Neural progenitor cell (in vitro differentiated cells): Measurements from ENCODE around the gene DOCK9. TPM values are rescaled to one million over a fixed set of nuclear protein-coding genes. Genes with fewer than 3 reads are reported as not detected.

Experiments used
- DNase-seq: peaks from one replicate; pipeline ENCODE4 v3.0.0-alpha.2; 2016; ENCODE audit warnings: low spot score
- H2AFZ ChIP-seq: fragments of 200-600 bp; sonication (generic); replicated peaks from 2 replicates; pipeline ENCODE4 v1.6.1; 2016; ENCODE audit warnings: antibody characterized with exemption
- H3F3A ChIP-seq: fragments of 200-600 bp; sonication (generic); 2 replicates; pipeline ENCODE4 v1.6.1; 2016; ENCODE audit warnings: antibody characterized with exemption, low read depth
- H3K27ac ChIP-seq: fragments of 200-600 bp; sonication (generic); 2 replicates; pipeline ENCODE4 v1.5.1; 2016; ENCODE audit warnings: mild to moderate bottlenecking
- H3K27me3 ChIP-seq: fragments of 200-600 bp; sonication (generic); 2 replicates; pipeline ENCODE4 v1.6.1; 2016; ENCODE audit warnings: mild to moderate bottlenecking, moderate library complexity
- H3K36me3 ChIP-seq: fragments of 200-600 bp; sonication (generic); 2 replicates; pipeline ENCODE4 v1.5.1; 2016
- H3K4me1 ChIP-seq: fragments of 200-600 bp; sonication (generic); 2 replicates; pipeline ENCODE4 v1.6.1; 2016; ENCODE audit warnings: mixed run types
- H3K4me2 ChIP-seq: fragments of 200-600 bp; sonication (generic); 2 replicates; pipeline ENCODE4 v1.6.1; 2016
- H3K4me3 ChIP-seq: fragments of 200-600 bp; sonication (generic); 2 replicates; pipeline ENCODE4 v1.5.1; 2016
- H3K79me2 ChIP-seq: fragments of 200-600 bp; sonication (generic); 2 replicates; pipeline ENCODE4 v1.6.1; 2016; ENCODE audit warnings: low read depth
- H3K9ac ChIP-seq: fragments of 200-600 bp; sonication (generic); 2 replicates; pipeline ENCODE4 v1.6.1; 2016
- H3K9me3 ChIP-seq: fragments of 200-600 bp; sonication (generic); 2 replicates; pipeline ENCODE4 v1.5.1; 2016; ENCODE audit warnings: low read depth
- H4K20me1 ChIP-seq: fragments of 200-600 bp; sonication (generic); 2 replicates; pipeline ENCODE4 v1.6.1; 2016; ENCODE audit warnings: low read depth
- H3K27ac Mint-ChIP-seq: 3 replicates; pipeline ENCODE4 v1.8.0; 2021; ENCODE audit warnings: mixed read lengths
- H3K27me3 Mint-ChIP-seq: 2 replicates; pipeline ENCODE4 v1.8.0; 2022; ENCODE audit warnings: low read depth, mild to moderate bottlenecking, inconsistent platforms, moderate library complexity, mixed read lengths; ENCODE audit not compliant: insufficient read depth
- H3K36me3 Mint-ChIP-seq: 3 replicates; pipeline ENCODE4 v1.8.0; 2021; ENCODE audit warnings: mixed read lengths
- H3K4me1 Mint-ChIP-seq: 3 replicates; pipeline ENCODE4 v1.8.0; 2021; ENCODE audit warnings: mixed read lengths
- H3K4me3 Mint-ChIP-seq: 3 replicates; pipeline ENCODE4 v1.8.0; 2021; ENCODE audit warnings: mild to moderate bottlenecking, moderate library complexity, mixed read lengths
- H3K9me3 Mint-ChIP-seq: 3 replicates; pipeline ENCODE4 v1.8.0; 2020; ENCODE audit warnings: mixed read lengths
- EZH2 ChIP-seq: fragments of 200-600 bp; sonication (generic); IDR thresholded peaks from 2 replicates; pipeline ENCODE4 v1.6.1; 2017; ENCODE audit warnings: antibody characterized with exemption, mild to moderate bottlenecking, moderate library complexity
- EZH2phosphoT487 ChIP-seq: fragments of 200-600 bp; sonication (generic); IDR thresholded peaks from 2 replicates; pipeline ENCODE4 v1.6.1; 2017; ENCODE audit warnings: antibody characterized with exemption
- total RNA-seq: library from RNA; depleted of rRNA; stranded (reverse); fragments of >200 nt; gene quantifications from 2 replicates; pipeline ENCODE4 v1.2.3, GENCODE V29; 2015; ENCODE audit warnings: low replicate concordance
- TF ChIP-seq, protein P1 (sequence below): fragments of 200-600 bp; sonication (generic); IDR thresholded peaks from 2 replicates; pipeline ENCODE4 v1.5.1; 2017; ENCODE audit warnings: antibody characterized with exemption, mild to moderate bottlenecking

DOCK9 gene
- total RNA-seq, 1 donor from 2014 or later = 16.6 TPM

DNA sequence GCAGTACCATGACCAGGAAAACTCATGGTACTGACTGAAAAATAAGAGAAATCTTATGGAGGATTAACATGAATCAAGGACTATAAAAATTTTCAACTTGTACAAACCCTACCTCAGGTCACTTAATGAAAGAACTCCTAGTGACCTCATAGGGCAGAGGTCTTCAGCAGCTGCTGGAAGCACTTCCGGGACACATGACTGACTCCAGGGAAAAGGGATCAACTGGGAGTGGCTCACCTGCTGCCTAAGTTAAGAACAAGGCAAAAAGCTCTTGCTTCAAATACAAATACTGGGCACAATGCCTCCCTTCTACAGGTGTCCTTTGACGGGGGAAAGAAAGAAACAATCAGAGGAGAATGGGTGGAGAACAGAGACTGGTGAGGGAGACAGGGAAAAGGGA lies 18.6 kb downstream of the DOCK9 start:
- Histone ChIP-seq H3K36me3 (no peaks in the 10 kb centered on the region), H3F3A (peaks cover 11% of the 10 kb centered on the region), H4K20me1 (no peaks in the 10 kb centered on the region), H3K4me1 (peaks cover 13% of the 10 kb centered on the region), H3K4me2 (peak overlapping the region; percentile 25), H3K27me3 (no peaks in the 10 kb centered on the region), H3K27ac (peak overlapping the region; percentile 8), H2AFZ (no peak overlapping the region), H3K9ac (no peak overlapping the region), H3K9me3 (no peaks in the 10 kb centered on the region), H3K4me3 (no peak overlapping the region), H3K79me2 (no peaks in the 10 kb centered on the region)
- Mint-ChIP-seq H3K9me3 (no peaks in the 10 kb centered on the region), H3K27ac (no peak overlapping the region), H3K36me3 (no peaks in the 10 kb centered on the region), H3K4me3 (no peak overlapping the region), H3K27me3 (no peaks in the 10 kb centered on the region), H3K4me1 (peaks cover 7% of the 10 kb centered on the region)
- no peak for DNase-seq
- TF ChIP-seq EZH2 (no peak), EZH2phosphoT487 (no peak)
- TF ChIP-seq, protein P1, sequence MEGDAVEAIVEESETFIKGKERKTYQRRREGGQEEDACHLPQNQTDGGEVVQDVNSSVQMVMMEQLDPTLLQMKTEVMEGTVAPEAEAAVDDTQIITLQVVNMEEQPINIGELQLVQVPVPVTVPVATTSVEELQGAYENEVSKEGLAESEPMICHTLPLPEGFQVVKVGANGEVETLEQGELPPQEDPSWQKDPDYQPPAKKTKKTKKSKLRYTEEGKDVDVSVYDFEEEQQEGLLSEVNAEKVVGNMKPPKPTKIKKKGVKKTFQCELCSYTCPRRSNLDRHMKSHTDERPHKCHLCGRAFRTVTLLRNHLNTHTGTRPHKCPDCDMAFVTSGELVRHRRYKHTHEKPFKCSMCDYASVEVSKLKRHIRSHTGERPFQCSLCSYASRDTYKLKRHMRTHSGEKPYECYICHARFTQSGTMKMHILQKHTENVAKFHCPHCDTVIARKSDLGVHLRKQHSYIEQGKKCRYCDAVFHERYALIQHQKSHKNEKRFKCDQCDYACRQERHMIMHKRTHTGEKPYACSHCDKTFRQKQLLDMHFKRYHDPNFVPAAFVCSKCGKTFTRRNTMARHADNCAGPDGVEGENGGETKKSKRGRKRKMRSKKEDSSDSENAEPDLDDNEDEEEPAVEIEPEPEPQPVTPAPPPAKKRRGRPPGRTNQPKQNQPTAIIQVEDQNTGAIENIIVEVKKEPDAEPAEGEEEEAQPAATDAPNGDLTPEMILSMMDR = no peak

- peaks cover 10% of the 10 kb centered on the region for H3K4me1 Mint-ChIP-seq
- no peak overlapping the region for H2AFZ ChIP-seq
Observed at GRCh38 chr13:98958443-98958794, 19.4 kb downstream of the DOCK9 start.

DNA sequence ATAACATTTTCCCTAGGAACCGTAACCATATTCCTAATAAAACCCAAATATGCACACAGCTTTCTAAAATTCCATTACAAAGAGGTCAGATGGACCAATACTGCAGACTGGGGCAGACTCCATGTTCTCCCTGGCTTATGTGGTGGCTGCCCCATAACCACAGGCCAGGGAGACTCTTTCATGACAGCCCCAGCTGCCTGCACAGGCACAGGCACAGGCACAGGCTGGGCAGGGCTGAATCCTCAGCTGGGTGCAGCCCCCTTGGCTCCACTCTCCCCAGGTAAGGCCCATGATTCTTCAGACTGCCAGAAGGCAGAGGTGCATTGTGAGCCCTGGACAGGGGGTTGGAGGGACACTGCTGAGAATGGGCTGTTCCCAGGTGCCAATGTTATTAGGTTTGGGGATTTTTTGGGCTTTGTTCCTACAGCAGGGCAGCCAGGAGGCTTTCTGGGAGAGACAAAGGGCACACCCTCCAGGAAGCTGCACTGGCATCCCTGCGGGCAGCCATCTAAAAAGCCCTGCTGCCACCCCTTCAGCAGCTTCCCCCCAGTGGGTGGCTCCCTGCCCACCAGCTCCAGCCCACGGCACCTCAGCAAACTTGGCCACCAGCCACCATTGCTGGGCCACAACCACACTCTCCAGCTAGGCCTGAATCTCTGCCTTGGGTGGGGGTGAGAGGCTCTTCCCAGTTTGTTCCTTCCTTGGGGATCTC lies 20.0 kb downstream of the DOCK9 start:
- no peaks in the 10 kb centered on the region for H3K27me3 Mint-ChIP-seq
- TF ChIP-seq, protein P1 = no peak
- TF ChIP-seq EZH2phosphoT487 = no peak
- no peak for TF ChIP-seq EZH2
- H3K4me3 Mint-ChIP-seq = no peak overlapping the region
- Histone ChIP-seq H3K4me2 (no peak overlapping the region), H3K36me3 (no peaks in the 10 kb centered on the region), H2AFZ (no peak overlapping the region), H3K27ac (no peak overlapping the region), H3K79me2 (no peaks in the 10 kb centered on the region), H3K9me3 (no peaks in the 10 kb centered on the region), H3K4me1 (peaks cover 13% of the 10 kb centered on the region), H3K27me3 (no peaks in the 10 kb centered on the region), H3K9ac (no peak overlapping the region), H3F3A (peaks cover 11% of the 10 kb centered on the region), H4K20me1 (no peaks in the 10 kb centered on the region), H3K4me3 (no peak overlapping the region)
- H3K4me1 Mint-ChIP-seq = peaks cover 10% of the 10 kb centered on the region
- no peak for DNase-seq
- H3K27ac Mint-ChIP-seq = no peak overlapping the region
- no peaks in the 10 kb centered on the region for H3K9me3 Mint-ChIP-seq
- H3K36me3 Mint-ChIP-seq = no peaks in the 10 kb centered on the region

More at GRCh38 chr13:98958443-98958794, 19.4 kb downstream of the DOCK9 start:
- H3K79me2 ChIP-seq = no peaks in the 10 kb centered on the region
- TF ChIP-seq, protein P1 = no peak
- no peak for TF ChIP-seq EZH2
- TF ChIP-seq EZH2phosphoT487 = no peak
- peaks cover 13% of the 10 kb centered on the region for H3K4me1 ChIP-seq
- H3K27me3 ChIP-seq = no peaks in the 10 kb centered on the region
- peaks cover 11% of the 10 kb centered on the region for H3F3A ChIP-seq
- no peak overlapping the region for H3K9ac ChIP-seq
- Mint-ChIP-seq H3K27ac (no peak overlapping the region), H3K27me3 (no peaks in the 10 kb centered on the region), H3K9me3 (no peaks in the 10 kb centered on the region), H3K36me3 (no peaks in the 10 kb centered on the region), H3K4me3 (no peak overlapping the region)
- no peak for DNase-seq
- H3K36me3 ChIP-seq = no peaks in the 10 kb centered on the region
- no peaks in the 10 kb centered on the region for H3K9me3 ChIP-seq
- H3K27ac ChIP-seq = no peak overlapping the region
- no peaks in the 10 kb centered on the region for H4K20me1 ChIP-seq
- H3K4me2 ChIP-seq = no peak overlapping the region
- no peak overlapping the region for H3K4me3 ChIP-seq
